ENCODE data around the gene CFAP43.
A peak's percentile ranks its signal among the peaks of the same experiment; 100 is the strongest.

CFAP43 gene

GRCh38 chr10:104231784-104232612 lies at the start of gene CFAP43:
CFAP43 (minus strand) TSS chr10:104232364; CDS start chr10:104232246, 118 bp downstream.
- peak; percentile 91 for DNase-seq (ENCODE audit: low read depth)

DNA sequence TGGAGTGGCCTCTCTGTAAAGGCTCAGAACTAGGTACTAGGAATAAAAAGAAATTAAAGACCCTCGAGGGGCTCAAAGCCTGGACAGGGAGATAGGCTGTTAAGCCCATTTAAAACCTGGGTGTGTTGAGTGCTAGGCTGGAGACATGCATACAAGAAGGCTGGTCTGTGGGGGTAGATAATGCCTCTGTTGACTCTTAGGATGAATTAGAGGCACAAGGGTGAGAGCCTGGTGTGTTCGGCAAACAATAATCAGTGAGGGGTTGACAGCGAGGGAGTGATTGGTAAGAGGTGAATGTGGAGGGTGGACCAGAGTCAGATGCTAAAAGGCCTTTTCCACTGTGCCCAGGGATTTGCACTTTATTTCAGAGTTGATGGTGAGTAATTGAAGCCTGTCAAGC lies 49.5 kb upstream of the CFAP43 start:
- no peak for DNase-seq (ENCODE audit: low read depth)

DNA sequence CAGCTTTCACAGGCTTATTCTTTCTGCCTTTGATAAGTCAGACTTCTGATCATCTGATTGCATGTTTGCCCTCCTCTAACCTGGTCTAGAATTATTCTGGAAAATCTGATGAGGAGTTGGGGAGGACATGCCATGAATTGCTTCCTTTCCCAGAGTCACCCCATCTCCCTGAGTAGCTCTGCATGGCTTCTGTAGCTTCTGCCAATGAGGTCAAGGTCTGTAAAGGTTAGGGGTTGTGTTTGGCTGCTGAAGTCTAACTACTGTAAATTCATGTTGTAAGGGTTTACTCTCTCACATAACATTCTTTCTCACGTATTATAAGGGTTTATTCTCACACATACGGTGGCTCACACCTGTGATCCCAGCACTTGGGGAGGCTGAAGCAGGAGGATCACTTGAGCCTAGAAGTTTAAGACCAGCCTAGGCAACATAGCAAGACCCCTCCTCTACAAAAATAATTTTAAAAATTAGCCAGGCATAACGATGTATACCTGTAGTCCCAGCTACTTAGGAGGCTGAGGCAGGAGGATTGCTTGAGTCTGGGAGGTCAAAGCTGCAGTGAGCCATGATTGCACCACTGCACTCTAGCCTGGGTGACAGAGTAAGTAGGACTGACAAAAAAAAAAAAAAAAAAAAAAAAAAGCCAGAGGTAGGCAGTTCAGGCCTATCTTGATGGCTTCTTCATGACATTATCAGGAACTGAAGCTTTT lies 47.5 kb upstream of the CFAP43 start:
- no peak for DNase-seq (ENCODE audit: low read depth)

DNA sequence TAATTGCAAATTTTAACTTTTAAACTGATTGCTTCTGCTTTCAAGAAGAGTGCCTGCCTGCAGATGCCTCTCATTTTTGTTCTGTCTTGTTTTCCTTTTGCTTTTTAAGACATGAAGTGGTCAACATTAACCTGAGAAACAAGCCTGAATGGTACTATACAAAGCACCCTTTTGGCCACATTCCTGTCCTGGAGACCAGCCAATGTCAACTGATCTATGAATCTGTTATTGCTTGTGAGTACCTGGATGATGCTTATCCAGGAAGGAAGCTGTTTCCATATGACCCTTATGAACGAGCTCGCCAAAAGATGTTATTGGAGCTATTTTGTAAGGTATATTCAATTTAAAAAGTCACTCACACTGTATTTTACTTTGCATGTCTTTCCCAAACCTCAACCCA lies 45.6 kb upstream of the CFAP43 start:
- DNase-seq (ENCODE audit: low read depth), result no peak

DNA sequence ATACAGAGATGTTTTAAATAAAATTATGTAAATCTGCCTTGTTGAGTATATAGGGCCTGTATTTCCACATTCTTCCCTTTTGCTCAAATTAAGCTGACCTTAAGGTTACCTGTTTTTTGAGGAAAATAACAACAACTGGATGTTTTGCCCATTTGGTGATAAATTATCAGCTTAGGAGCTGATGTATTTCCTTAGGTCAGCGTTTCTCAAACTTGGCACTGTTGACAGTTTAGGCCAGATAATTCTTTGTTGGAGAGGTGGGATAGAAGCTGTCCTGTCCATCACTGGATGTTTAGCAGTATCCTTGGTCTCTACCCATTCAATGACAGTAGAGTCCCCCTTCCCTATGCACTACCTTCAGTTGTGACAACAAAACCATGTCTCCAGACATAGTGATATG lies 44.0 kb upstream of the CFAP43 start:
- no peak for DNase-seq (ENCODE audit: low read depth)

DNA sequence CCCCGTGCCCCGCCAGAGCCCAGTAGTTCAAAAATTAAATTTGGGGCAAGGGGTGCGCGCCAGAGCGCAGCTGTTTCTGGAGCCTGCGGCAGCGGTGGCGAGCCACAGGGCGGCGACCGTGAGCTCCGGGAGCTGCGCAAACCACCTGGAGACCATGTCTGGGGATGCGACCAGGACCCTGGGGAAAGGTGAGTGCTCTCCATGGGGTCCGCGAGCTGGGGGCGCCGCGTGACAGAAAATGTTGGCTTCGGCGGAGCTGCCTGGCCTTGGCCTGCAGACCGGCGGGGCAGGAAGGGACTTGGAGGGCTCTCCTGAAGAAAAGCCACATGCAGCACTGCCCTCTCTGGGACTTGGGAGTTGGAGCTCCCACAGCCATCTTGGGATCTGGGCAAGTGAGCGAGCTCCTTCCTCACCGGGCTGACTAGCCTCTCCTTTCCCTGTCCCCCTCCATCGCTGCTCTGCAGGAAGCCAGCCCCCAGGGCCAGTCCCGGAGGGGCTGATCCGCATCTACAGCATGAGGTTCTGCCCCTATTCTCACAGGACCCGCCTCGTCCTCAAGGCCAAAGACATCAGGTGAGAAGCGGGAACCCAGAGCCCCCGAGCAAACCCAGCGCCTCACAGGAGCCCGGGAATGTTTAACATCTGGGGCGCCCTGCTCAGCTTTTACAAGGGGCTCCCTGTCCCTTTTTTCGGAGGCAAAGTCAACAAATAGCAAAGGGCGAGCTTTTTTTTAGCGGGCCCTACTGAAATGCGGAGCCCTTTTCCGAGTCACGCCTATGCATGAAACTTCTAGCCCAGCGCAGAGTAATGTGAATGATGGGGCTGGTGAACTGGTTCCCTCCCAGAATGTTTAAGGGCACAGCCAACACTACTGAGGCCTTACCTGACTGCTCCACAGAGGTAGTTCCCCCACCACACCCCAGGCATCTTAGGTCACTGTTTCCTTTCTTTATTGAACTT lies 42.9 kb upstream of the CFAP43 start:
- no peak for DNase-seq (ENCODE audit: low read depth)

- DNase-seq (ENCODE audit: low read depth), result no peak
Observed at GRCh38 chr10:104273899-104274575, 41.9 kb upstream of the CFAP43 start.

DNA sequence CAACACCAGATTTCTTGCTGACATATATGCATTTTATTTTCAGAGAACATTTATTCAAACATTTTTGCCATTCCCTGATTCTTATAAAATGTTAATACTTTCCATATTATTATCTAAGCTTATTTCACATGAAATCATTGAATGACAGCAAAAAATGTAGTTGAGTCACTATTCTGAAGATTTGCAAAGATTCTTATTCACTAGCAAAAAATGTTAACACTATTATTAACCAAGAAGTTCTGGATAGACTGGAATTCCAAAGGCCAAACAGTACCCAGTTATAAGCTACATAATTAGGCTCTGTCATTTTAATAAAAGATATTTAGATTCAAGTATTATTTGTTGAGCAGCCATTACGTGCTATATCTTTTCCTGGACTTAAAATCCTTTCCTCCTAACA lies 41.1 kb upstream of the CFAP43 start:
- DNase-seq (ENCODE audit: low read depth), result no peak

GRCh38 chr10:104268713-104269645 lies 36.8 kb upstream of the CFAP43 start, which contains the start of gene GSTO2:
GSTO2 (plus strand) TSS chr10:104269184; CDS start chr10:104274916, 5,732 bp downstream.
- peak; percentile 94 for DNase-seq (ENCODE audit: low read depth)

- DNase-seq (ENCODE audit: low read depth), result no peak
Observed at GRCh38 chr10:104268405-104268712, 36.2 kb upstream of the CFAP43 start.

- DNase-seq (ENCODE audit: low read depth), result no peak
Observed at GRCh38 chr10:104267721-104268404, 35.7 kb upstream of the CFAP43 start.

DNA sequence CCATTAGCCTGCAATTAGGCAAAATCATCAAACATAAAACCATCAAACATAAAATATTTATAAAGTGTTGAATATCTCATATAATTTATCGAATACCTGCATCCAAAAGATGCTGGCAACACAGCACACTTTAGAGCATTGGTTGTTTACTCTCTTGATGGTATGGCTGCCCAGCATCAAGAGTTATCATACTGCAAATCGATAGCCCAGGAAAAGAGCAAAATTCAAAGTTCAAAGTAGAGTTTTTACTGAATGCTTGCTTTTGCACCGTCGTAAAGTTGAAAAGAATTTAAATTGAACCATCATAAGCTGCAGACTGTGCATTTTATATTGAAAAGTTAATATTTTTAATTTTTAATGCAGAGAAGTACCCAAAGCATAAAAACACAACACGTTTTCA lies 32.6 kb upstream of the CFAP43 start:
- DNase-seq (ENCODE audit: low read depth), result no peak

GRCh38 chr10:104262055-104262454 lies 29.9 kb upstream of the CFAP43 start:
- DNase-seq (ENCODE audit: low read depth), result no peak

- no peak for DNase-seq (ENCODE audit: low read depth)
Observed at GRCh38 chr10:104260775-104261115, 28.6 kb upstream of the CFAP43 start.

GRCh38 chr10:104259999-104260774 lies 28.0 kb upstream of the CFAP43 start:
- no peak for DNase-seq (ENCODE audit: low read depth)

- DNase-seq (ENCODE audit: low read depth), result no peak
Observed at GRCh38 chr10:104259456-104259855, 27.3 kb upstream of the CFAP43 start.

DNA sequence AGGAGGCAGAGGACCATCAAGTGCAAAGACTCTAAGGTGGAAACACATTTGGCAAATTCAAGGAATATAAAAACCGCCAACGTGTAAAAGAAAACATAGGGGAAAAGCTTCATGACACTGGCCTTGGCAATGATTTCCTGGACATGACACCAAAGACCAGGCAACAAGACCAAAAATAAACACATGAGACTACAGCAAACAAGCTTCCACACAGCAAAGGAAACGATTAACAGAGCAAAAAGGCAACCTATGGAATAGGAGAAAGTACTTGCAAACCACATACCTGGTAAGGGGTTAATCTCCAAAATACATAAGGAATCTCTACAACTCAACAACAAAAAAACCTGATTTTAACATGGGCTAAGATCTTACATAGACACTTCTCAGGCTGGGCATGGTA lies 26.0 kb upstream of the CFAP43 start:
- DNase-seq (ENCODE audit: low read depth), result no peak

DNA sequence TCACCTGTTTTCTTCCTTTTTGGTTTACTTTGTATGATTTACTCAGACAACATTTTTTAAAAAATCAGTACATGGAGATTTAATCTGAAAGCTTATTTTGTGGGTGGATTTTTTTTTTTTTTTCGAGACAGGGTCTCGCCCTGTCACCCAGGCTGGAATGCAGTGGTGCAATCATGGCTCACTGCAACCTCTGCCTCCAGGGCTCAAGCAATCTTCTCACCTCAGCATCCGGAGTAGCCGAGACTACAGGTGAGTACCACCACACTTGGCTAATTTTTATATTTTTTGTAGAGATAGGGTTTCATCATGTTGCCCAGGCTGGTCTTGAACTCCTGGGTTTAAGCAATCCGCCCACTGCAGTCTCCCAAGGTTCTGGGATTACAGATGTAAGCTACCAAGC lies 25.1 kb upstream of the CFAP43 start:
- no peak for DNase-seq (ENCODE audit: low read depth)

GRCh38 chr10:104256335-104256961 lies 24.3 kb upstream of the CFAP43 start:
- no peak for DNase-seq (ENCODE audit: low read depth)

All from stromal cell of bone marrow (primary cell).